ENCODE measurements around the gene BLTP2.

DNA sequence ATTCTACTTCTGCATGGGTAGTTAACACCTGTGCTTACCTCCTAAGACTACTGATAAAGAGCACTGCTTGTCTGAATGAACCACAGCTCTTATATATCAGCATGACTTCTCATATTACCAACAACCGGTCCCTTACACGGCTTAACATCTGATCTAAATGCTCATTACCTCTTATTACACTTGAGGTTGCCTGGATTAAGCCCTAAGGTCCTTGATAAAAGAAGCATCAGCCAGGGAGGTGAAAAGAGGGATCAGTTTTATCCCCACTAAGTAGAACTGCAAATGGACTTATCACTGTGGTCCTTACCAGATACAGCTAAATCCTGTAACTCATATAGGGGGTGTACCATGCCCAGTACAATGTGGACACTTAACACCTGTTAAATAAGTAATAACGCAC, 22.8 kb downstream of the BLTP2 start:
- no peak for TF ChIP-seq YY1 (IDR thresholded peaks at IDR 0.05; ENCODE audit: insufficient read depth, insufficient read length)
- no peak for TF ChIP-seq ZNF274 (IDR thresholded peaks at IDR 0.05; ENCODE audit: low read depth, low read length)
